HL-60 (cell line): Measurements from ENCODE around the gene ARMC5.
A peak's percentile ranks its signal among the peaks of the same experiment; 100 is the strongest.

Experiments used
- DNase-seq, 2 experiments: peaks; one replicate each; pipeline ENCODE4 v3.0.0-alpha.2; 2010 to 2020; ENCODE audit warnings: low read depth in 1 of 2, low spot score in 1 of 2
- H3K27ac ChIP-seq: fragments of 250-450 bp; sonication (Bioruptor Pico); replicated peaks from 2 replicates; pipeline ENCODE4 v1.5.1; 2020; ENCODE audit warnings: mild to moderate bottlenecking, moderate library complexity
- H3K27me3 ChIP-seq: fragments of 250-450 bp; sonication (Bioruptor Pico); 2 replicates; pipeline ENCODE4 v1.5.1; 2021; ENCODE audit warnings: mild to moderate bottlenecking, moderate library complexity; ENCODE audit not compliant: insufficient read depth, poor library complexity, severe bottlenecking
- H3K4me3 ChIP-seq: replicated peaks from 2 replicates; pipeline ENCODE4 v1.5.1; 2011; ENCODE audit warnings: mild to moderate bottlenecking, control low read depth, low read length; ENCODE audit not compliant: insufficient read depth
- CTCF ChIP-seq: IDR thresholded peaks from one replicate; pipeline ENCODE4 v1.5.1; 2011; ENCODE audit warnings: low read length, control low read depth, inconsistent platforms; ENCODE audit not compliant: insufficient read depth
- GABPA ChIP-seq: IDR thresholded peaks from 2 replicates; pipeline ENCODE4 v1.6.1; 2012; ENCODE audit warnings: low read depth
- POLR2AphosphoS5 ChIP-seq: IDR thresholded peaks from 2 replicates; pipeline ENCODE4 v1.6.1; 2012; ENCODE audit warnings: low read depth
- REST ChIP-seq: IDR thresholded peaks from 2 replicates; pipeline ENCODE4 v1.6.1; 2012; ENCODE audit warnings: low read depth; ENCODE audit not compliant: insufficient replicate concordance
- SPI1 ChIP-seq: IDR thresholded peaks from 2 replicates; pipeline ENCODE4 v1.6.1; 2012; ENCODE audit warnings: low read depth, mild to moderate bottlenecking, borderline replicate concordance

ARMC5 gene

GRCh38 chr16:31505483-31505882 lies 46.2 kb downstream of the ARMC5 start:
- peak in 1 of 2 experiments; percentile 32 for DNase-seq
- TF ChIP-seq SPI1 = peak; percentile 69
- TF ChIP-seq POLR2AphosphoS5 = no peak
- TF ChIP-seq GABPA = peak; percentile 27; the same call in 1 of the 2 replicates
- H3K27me3 ChIP-seq = no peaks in the 10 kb centered on the region
- peak overlapping the region; percentile 47 for H3K27ac ChIP-seq
- H3K4me3 ChIP-seq = no peak overlapping the region

DNA sequence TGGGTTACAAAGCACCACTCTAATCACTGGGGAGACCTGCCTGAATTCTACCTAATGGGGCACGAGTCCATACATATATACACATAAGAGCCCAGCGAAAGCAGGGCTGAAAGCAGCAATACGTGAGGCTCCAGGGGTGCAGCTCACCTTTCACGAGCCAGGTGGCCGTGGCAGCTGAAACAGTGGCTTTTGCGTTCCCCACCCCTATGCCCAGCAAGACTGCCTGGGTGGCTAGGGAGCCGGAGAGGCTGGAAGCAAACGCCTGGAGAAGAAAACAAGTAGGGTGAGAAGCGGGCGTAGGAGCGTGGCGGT lies 48.3 kb downstream of the ARMC5 start:
- no peak for TF ChIP-seq REST
- TF ChIP-seq GABPA = no peak
- no peak for TF ChIP-seq SPI1
- no peak for TF ChIP-seq POLR2AphosphoS5
- no peak for TF ChIP-seq CTCF
- no peak for DNase-seq
- H3K4me3 ChIP-seq = peak overlapping the region; percentile 98
- no peaks in the 10 kb centered on the region for H3K27me3 ChIP-seq
- peak overlapping the region; percentile 92 for H3K27ac ChIP-seq

DNA sequence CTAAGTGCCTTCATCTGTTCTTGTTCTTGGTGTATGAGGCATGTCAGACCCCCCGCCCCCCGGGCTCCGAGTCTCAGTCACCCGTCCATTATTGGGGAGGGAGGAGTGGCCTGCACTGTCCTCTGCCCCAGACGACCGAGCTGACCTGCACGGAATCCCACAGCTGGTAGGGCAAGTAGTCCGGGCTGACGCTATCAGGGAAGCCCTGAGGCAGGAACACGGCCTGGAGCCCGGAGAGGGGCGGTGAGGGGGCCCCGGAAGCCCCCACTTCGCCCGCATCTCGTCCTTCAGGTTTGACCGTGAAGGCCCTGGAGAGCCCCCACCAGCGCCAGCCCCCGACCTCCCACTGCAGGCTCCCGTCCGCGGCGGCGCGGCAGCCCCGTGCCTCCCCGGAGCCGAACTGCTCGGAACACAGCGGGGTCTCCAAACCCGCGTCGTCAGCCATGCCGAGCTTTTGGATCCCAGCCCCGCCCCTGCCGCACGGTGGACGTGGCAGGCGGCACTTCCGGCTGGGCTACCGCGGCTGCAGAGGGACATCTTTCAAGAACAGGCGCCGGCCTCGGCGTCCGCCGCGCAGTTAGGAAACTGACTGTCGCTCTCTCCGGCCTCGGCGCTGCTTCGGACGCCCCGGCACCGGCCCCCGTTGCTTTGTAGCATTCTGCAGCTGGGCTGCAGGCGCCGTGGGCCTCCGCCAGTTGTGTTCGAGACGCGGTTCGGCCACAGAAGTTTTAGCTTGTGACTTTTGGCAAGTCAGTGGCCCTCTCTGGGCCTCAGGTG lies 48.8 kb downstream of the ARMC5 start, which contains the start of gene RUSF1:
Gene RUSF1 (minus strand): TSS at position 463 of the 777 bp plus-strand sequence. CDS start 18 bp downstream, at position 445.
- DNase-seq = peak; percentile 74 to 91
- peak within 1 kb of the TSS; percentile 98 for H3K4me3 ChIP-seq
- no peak for TF ChIP-seq CTCF
- TF ChIP-seq REST = peak; percentile 64
- TF ChIP-seq SPI1 = peak; percentile 20; the same call in 1 of the 2 replicates
- peak; percentile 88 for TF ChIP-seq POLR2AphosphoS5
- peak; percentile 74 for TF ChIP-seq GABPA

DNA sequence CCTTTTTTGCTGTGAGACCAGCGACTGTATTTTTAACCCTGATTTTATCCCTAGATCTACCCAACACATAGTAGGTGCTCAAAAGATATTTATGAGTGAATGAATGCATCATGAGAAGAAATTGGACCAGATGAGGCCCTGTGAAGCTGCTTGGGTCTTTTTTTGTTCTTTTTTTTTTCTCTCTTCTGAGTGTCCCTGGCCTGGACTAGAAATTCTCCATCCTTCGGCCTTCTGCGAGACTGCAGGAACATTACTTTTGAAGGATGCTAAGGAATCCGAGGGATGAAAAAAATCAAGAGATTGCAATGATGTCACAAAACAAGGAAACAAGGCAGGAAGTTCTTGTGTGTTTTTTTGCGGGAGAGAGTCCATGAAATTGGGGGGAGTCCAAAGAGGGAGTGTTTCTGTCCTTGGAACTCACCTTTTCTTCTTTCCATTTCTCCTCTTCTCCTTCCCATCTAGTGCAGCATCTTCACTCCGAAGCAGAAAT lies 49.5 kb downstream of the ARMC5 start:
- Histone ChIP-seq H3K4me3 (peak overlapping the region; percentile 98), H3K27ac (peak overlapping the region; percentile 92), H3K27me3 (no peaks in the 10 kb centered on the region)
- TF ChIP-seq CTCF (no peak), SPI1 (no peak), REST (no peak), GABPA (no peak), POLR2AphosphoS5 (no peak)
- DNase-seq = no peak

More for the DNA sequence above, 48.8 kb downstream of the ARMC5 start, which contains the start of gene RUSF1:
- H3K27ac ChIP-seq = peak within 1 kb of the TSS; percentile 92
- H3K27me3 ChIP-seq = no peaks in the 10 kb centered on the region
